Panc1 (cell line): ENCODE results near the gene GOPC. TPM values are rescaled to one million over a fixed set of nuclear protein-coding genes. Genes with fewer than 3 reads are reported as not detected.

Experiments
- ATAC-seq: fragments of 200-7000 bp; cut with Tn5 transposase; 2 replicates; pipeline ENCODE4 v1.9.1; 2020; ENCODE audit warnings: mild to moderate bottlenecking, moderate library complexity
- BruUV-seq: library from RNA; stranded (reverse); fragments of 400-500 nt; replicated peaks from 2 replicates; lab custom pipeline; 2021; lab: Mats Ljungman, UMichigan
- CTCF ChIA-PET: fragments of 300-600 bp; sonication (Branson Sonifier 250); formaldehyde crosslinking; loops from one replicate; lab custom pipeline; 2022; ENCODE audit warnings: antibody characterized with exemption; lab: Charles Lee
- POLR2A ChIA-PET: fragments of 300-600 bp; sonication (Branson Sonifier 250); formaldehyde crosslinking; loops from one replicate; lab custom pipeline; 2022; ENCODE audit warnings: antibody characterized with exemption; lab: Charles Lee
- DNase-seq: peaks from one replicate; pipeline ENCODE4 v3.0.0-alpha.2; 2010; ENCODE audit warnings: low read depth, low spot score
- H3K27ac ChIP-seq: 2 replicates; pipeline ENCODE4 v1.5.1; 2011; ENCODE audit warnings: mild to moderate bottlenecking, low read length, inconsistent platforms
- H3K27me3 ChIP-seq: fragments of 200-500 bp; sonication (Bioruptor generic); 2 replicates; pipeline ENCODE4 v1.6.0; 2014; ENCODE audit warnings: low read length, inconsistent platforms; ENCODE audit not compliant: control insufficient read depth, insufficient read depth
- H3K36me3 ChIP-seq: fragments of 200-500 bp; sonication (Bioruptor generic); 2 replicates; pipeline ENCODE4 v1.5.1; 2014; ENCODE audit warnings: inconsistent platforms, mild to moderate bottlenecking, low read length, moderate library complexity; ENCODE audit not compliant: control insufficient read depth, insufficient read depth
- H3K4me1 ChIP-seq: 2 replicates; pipeline ENCODE4 v1.5.1; 2011; ENCODE audit warnings: inconsistent platforms, mild to moderate bottlenecking, low read length, moderate library complexity; ENCODE audit not compliant: control insufficient read depth, insufficient read depth
- H3K4me3 ChIP-seq, 2 experiments: 2 replicates each; pipeline ENCODE4 v1.5.1; 2011 to 2012; ENCODE audit warnings: low read depth in 2 of 2, low read length in 2 of 2, mild to moderate bottlenecking in 2 of 2, inconsistent platforms in 1 of 2, moderate library complexity in 1 of 2
- H3K9me3 ChIP-seq: fragments of 200-500 bp; sonication (Bioruptor generic); 2 replicates; pipeline ENCODE4 v1.5.1; 2014; ENCODE audit warnings: low read depth, mild to moderate bottlenecking, inconsistent platforms, low read length, moderate library complexity; ENCODE audit not compliant: control insufficient read depth, insufficient read depth
- CTCF ChIP-seq: fragments of 450-650 bp; IDR thresholded peaks from 2 replicates; pipeline ENCODE4 v1.5.1; 2017; ENCODE audit warnings: mild to moderate bottlenecking
- POLR2AphosphoS5 ChIP-seq: IDR thresholded peaks from 2 replicates; pipeline ENCODE4 v1.6.1; 2012; ENCODE audit warnings: mild to moderate bottlenecking, low read depth, low read length, moderate library complexity
- REST ChIP-seq, 2 experiments: IDR thresholded peaks; 2 replicates each; pipeline ENCODE4 v1.6.1; 2011 to 2012; ENCODE audit warnings: low read depth in 2 of 2, control low read depth in 1 of 2, low read length in 1 of 2, mild to moderate bottlenecking in 1 of 2, moderate library complexity in 1 of 2; ENCODE audit not compliant: insufficient read depth in 1 of 2
- SIN3A ChIP-seq: IDR thresholded peaks from 2 replicates; pipeline ENCODE4 v1.6.1; 2012; ENCODE audit warnings: low read depth, mild to moderate bottlenecking, low read length, moderate library complexity, borderline replicate concordance; ENCODE audit not compliant: insufficient read depth
- TCF7L2 ChIP-seq: IDR thresholded peaks from 2 replicates; pipeline ENCODE4 v1.6.1; 2011; ENCODE audit warnings: mild to moderate bottlenecking, low read depth, low read length, inconsistent platforms
- in situ Hi-C: cut with HindIII; loops from 2 replicates; pipeline ENCODE4 v1.10.0; 2016; ENCODE audit warnings: low sequenced_read_pairs, low pct_unique_long_range_greater_than_20kb
- intact Hi-C: fragments of 100-400 bp; cut with micrococcal nuclease; formaldehyde crosslinking; loops from one replicate; pipeline ENCODE4 v1.10.0; 2022; ENCODE audit not compliant: unreplicated experiment
- total RNA-seq: library from RNA; stranded (reverse); gene quantifications from one replicate; pipeline ENCODE4 v1.2.1, GENCODE V29; 2021; ENCODE audit not compliant: unreplicated experiment

GOPC gene
- total RNA-seq, 1 experiment from 2014 or later, result 32.2 TPM

- no peak for ATAC-seq
- no peaks in the 10 kb centered on the region for H3K9me3 ChIP-seq
- no peak overlapping the region for H3K4me3 ChIP-seq
- in situ Hi-C loops (no loop called here), intact Hi-C loops (no loop called here)
- no peak for DNase-seq
- TF ChIP-seq TCF7L2 (no peak), SIN3A (no peak), CTCF (no peak), REST (IDR thresholded peaks at IDR 0.05; ENCODE audit: insufficient read depth in 1 of 2, low read depth in 2 of 2, low read length in 1 of 2) (no peak), POLR2AphosphoS5 (no peak)
- H3K27ac ChIP-seq, result no peak overlapping the region
- no peaks in the 10 kb centered on the region for H3K4me1 ChIP-seq
- no peaks in the 10 kb centered on the region for H3K27me3 ChIP-seq
- CTCF ChIA-PET, result no interaction called here
- H3K36me3 ChIP-seq, result peaks cover 7% of the 10 kb centered on the region
- POLR2A ChIA-PET, result no interaction called here
- no TSS peak for BruUV-seq
These were observed 63.7 kb downstream of the GOPC start for GRCh38 chr6:117538615-117539014.

GRCh38 chr6:117536317-117536716 is 66.0 kb downstream of the GOPC start:
- POLR2A ChIA-PET, result no interaction called here
- peak overlapping the region; percentile 58; the same call in 1 of the 2 replicates for H3K27ac ChIP-seq
- intact Hi-C loops, result no loop called here

GRCh38 chr6:117534974-117535373 is 67.3 kb downstream of the GOPC start:
- ChIA-PET POLR2A (no interaction called here), CTCF (no interaction called here)
- intact Hi-C loops (no loop called here), in situ Hi-C loops (no loop called here)
- H3K9me3 ChIP-seq, result no peaks in the 10 kb centered on the region
- no peak overlapping the region for H3K4me3 ChIP-seq
- no peaks in the 10 kb centered on the region for H3K27me3 ChIP-seq
- H3K4me1 ChIP-seq, result no peaks in the 10 kb centered on the region
- ATAC-seq, result no peak
- H3K27ac ChIP-seq, result peak overlapping the region; percentile 9; the same call in 1 of the 2 replicates
- TF ChIP-seq CTCF, result no peak
- no peak for TF ChIP-seq TCF7L2
- no peak for TF ChIP-seq SIN3A
- no peak for TF ChIP-seq POLR2AphosphoS5
- no peak for TF ChIP-seq REST (IDR thresholded peaks at IDR 0.05; ENCODE audit: insufficient read depth in 1 of 2, low read depth in 2 of 2, low read length in 1 of 2)
- peaks cover 7% of the 10 kb centered on the region for H3K36me3 ChIP-seq
- BruUV-seq, result no TSS peak
- no peak for DNase-seq

More at GRCh38 chr6:117536317-117536716, 66.0 kb downstream of the GOPC start:
- in situ Hi-C loops, result no loop called here
- no peak for TF ChIP-seq SIN3A
- no TSS peak for BruUV-seq
- Histone ChIP-seq H3K4me3 (no peak overlapping the region), H3K9me3 (no peaks in the 10 kb centered on the region), H3K27me3 (no peaks in the 10 kb centered on the region), H3K36me3 (peaks cover 7% of the 10 kb centered on the region), H3K4me1 (no peaks in the 10 kb centered on the region)
- ATAC-seq (peak; percentile 38; the same call in 1 of the 2 replicates), DNase-seq (no peak)
- CTCF ChIA-PET, result no interaction called here
